A673 (cell line): Measurements from ENCODE around the gene NPIPA5.
"Not testable (repeated sequence)": the region's sequence is repeated elsewhere in the genome, so short reads cannot be mapped to it uniquely, and the experiment has no call there.

ENCODE experiments used
- EZH2 ChIP-seq: fragments of 200-600 bp; sonication (generic); IDR thresholded peaks from 2 replicates; pipeline ENCODE4 v1.6.1; 2017; ENCODE audit warnings: borderline replicate concordance, low read depth, mild to moderate bottlenecking, mixed read lengths, antibody characterized with exemption, low read length; ENCODE audit not compliant: poor library complexity, severe bottlenecking
- TF ChIP-seq, protein P1 (sequence below): fragments of 300-800, 200-600 bp; sonication (generic); conservative IDR thresholded peaks from 2 replicates; pipeline ENCODE4 v1.5.1; 2017; ENCODE audit warnings: low read depth, mild to moderate bottlenecking, antibody characterized with exemption, low read length, moderate library complexity, mixed read lengths

DNA sequence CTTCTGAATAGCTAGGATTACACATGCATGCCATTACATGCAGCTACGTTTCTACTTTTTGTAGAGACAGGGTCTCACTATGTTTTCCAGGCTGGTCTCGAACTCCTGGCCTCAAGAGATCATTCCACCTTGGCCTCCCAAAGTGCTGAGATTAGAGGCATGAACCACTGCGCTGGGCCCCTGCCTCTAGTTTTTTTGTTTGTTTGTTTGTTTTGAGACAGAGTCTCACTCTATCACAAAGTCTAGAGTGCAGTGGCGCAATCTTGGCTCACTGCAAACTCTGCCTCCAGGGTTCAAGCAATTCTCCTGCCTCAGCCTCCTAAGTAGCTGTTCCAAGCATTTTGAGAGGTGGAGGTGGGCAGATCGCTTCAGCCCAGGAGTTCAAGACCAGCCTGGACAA lies 43.6 kb upstream of the NPIPA5 start:
- not testable (repeated sequence) for TF ChIP-seq EZH2
- TF ChIP-seq, protein P1, sequence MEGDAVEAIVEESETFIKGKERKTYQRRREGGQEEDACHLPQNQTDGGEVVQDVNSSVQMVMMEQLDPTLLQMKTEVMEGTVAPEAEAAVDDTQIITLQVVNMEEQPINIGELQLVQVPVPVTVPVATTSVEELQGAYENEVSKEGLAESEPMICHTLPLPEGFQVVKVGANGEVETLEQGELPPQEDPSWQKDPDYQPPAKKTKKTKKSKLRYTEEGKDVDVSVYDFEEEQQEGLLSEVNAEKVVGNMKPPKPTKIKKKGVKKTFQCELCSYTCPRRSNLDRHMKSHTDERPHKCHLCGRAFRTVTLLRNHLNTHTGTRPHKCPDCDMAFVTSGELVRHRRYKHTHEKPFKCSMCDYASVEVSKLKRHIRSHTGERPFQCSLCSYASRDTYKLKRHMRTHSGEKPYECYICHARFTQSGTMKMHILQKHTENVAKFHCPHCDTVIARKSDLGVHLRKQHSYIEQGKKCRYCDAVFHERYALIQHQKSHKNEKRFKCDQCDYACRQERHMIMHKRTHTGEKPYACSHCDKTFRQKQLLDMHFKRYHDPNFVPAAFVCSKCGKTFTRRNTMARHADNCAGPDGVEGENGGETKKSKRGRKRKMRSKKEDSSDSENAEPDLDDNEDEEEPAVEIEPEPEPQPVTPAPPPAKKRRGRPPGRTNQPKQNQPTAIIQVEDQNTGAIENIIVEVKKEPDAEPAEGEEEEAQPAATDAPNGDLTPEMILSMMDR, result not testable (repeated sequence)
